ENCODE measurements around the gene SLC25A22.

DNA sequence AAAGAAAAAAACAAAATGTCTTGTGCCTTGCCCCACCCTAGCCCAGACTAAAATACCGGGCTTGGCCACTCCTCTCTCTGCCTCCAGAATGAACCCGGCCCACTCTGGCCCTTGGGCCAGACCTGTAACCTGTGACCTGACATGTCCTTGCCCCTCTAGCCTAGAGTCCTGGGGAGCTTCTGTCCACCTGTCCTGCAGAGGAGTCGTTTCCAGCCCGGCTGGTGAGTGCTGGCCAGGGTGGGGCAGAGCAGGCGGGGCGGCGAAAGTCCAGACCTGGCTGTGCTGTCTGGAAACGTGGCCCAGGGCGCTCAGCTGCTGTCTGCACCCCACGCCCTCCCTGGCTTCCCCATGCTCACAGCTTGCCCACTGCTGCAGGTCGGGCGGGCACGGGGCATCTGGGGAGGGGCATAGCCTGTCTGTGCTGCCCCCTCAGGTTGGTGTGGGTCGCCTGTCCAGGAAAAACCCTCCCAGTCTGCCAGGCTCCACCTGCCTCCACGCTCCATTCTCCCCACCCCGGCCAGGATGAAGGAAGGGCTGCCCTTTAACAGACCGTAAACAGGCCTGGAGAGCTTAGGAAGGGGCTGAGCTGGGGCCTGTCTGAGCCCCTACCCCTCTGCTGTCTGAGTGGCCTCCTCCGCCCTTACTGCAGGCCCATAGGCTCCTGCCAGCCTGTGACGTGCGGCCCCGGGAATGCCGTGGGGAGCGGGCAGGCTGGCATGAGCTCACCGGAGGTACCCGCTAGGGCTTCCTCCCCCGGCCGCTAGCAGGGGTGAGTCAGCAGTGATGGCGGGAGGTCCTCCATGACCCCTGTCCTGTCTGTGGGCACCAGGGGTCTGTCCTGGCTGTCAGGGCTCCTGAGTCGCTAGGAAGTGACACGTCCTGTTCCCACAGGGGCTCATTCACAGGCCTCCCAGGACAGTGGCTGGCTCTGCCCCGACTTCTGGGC is 36.6 kb upstream of the SLC25A22 start:
- peak; percentile 67 for TF ChIP-seq POLR2A (IDR thresholded peaks at IDR 0.05)
- TF ChIP-seq, protein P1, sequence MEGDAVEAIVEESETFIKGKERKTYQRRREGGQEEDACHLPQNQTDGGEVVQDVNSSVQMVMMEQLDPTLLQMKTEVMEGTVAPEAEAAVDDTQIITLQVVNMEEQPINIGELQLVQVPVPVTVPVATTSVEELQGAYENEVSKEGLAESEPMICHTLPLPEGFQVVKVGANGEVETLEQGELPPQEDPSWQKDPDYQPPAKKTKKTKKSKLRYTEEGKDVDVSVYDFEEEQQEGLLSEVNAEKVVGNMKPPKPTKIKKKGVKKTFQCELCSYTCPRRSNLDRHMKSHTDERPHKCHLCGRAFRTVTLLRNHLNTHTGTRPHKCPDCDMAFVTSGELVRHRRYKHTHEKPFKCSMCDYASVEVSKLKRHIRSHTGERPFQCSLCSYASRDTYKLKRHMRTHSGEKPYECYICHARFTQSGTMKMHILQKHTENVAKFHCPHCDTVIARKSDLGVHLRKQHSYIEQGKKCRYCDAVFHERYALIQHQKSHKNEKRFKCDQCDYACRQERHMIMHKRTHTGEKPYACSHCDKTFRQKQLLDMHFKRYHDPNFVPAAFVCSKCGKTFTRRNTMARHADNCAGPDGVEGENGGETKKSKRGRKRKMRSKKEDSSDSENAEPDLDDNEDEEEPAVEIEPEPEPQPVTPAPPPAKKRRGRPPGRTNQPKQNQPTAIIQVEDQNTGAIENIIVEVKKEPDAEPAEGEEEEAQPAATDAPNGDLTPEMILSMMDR (IDR thresholded peaks at IDR 0.05): peak in 1 of 4 experiments; percentile 31

All from prostate gland (tissue), 2 donors.